Neural crest cell (in vitro differentiated cells): ENCODE measurements around the gene CCDC57. TPM values are rescaled to one million over a fixed set of nuclear protein-coding genes. Genes with fewer than 3 reads are reported as not detected.

ENCODE experiments used
- DNase-seq: peaks from one replicate; pipeline ENCODE4 v3.0.0; 2021; ENCODE audit warnings: low read depth, mixed read lengths, low spot score
- H3K27ac Mint-ChIP-seq: one replicate; pipeline ENCODE4 v1.8.0; 2021; ENCODE audit warnings: mild to moderate bottlenecking, mixed read lengths; ENCODE audit not compliant: unreplicated experiment
- H3K27me3 Mint-ChIP-seq: 2 replicates; pipeline ENCODE4 v1.8.0; 2021; ENCODE audit warnings: low read depth, mild to moderate bottlenecking, mixed read lengths
- H3K36me3 Mint-ChIP-seq: 2 replicates; pipeline ENCODE4 v1.8.0; 2021; ENCODE audit warnings: low read depth, mild to moderate bottlenecking, mixed read lengths
- H3K4me1 Mint-ChIP-seq: 2 replicates; pipeline ENCODE4 v1.8.0; 2021; ENCODE audit warnings: mixed read lengths
- H3K4me3 Mint-ChIP-seq: one replicate; pipeline ENCODE4 v1.8.0; 2021; ENCODE audit warnings: mild to moderate bottlenecking, mixed read lengths
- H3K9me3 Mint-ChIP-seq: 2 replicates; pipeline ENCODE4 v1.8.0; 2021; ENCODE audit warnings: mixed read lengths
- total RNA-seq: library from RNA; stranded (reverse); gene quantifications from 2 replicates; pipeline ENCODE4 v1.2.1, GENCODE V29; 2021
- TF ChIP-seq, protein P1 (sequence below): fragments of 200-600 bp; sonication (generic); conservative IDR thresholded peaks from 2 replicates; pipeline ENCODE4 v1.5.0; 2021; ENCODE audit warnings: antibody characterized with exemption, mild to moderate bottlenecking

The CCDC57 gene
- total RNA-seq, 1 donor from 2014 or later = 47.5 TPM

DNA sequence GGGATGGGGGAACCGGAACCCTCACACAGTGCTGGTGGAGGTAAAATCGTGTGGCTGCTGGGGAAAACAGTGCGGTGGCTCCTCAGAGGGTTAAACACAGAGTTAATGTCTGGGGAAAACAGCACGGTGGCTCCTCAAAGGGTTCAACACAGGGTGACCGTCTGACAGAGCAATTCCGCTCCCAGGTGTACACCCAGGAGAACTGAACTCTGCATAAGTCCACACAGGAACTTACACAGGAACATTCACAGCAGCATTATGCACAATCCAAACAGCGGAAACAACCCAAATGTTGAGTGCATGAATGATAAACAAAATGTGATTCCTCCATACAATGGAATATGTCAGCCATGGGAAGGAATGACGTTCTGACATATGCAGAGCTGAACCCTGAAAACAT is 51.4 kb downstream of the CCDC57 start:
- DNase-seq = no peak
- H3K27me3 Mint-ChIP-seq = no peaks in the 10 kb centered on the region
- TF ChIP-seq, protein P1, sequence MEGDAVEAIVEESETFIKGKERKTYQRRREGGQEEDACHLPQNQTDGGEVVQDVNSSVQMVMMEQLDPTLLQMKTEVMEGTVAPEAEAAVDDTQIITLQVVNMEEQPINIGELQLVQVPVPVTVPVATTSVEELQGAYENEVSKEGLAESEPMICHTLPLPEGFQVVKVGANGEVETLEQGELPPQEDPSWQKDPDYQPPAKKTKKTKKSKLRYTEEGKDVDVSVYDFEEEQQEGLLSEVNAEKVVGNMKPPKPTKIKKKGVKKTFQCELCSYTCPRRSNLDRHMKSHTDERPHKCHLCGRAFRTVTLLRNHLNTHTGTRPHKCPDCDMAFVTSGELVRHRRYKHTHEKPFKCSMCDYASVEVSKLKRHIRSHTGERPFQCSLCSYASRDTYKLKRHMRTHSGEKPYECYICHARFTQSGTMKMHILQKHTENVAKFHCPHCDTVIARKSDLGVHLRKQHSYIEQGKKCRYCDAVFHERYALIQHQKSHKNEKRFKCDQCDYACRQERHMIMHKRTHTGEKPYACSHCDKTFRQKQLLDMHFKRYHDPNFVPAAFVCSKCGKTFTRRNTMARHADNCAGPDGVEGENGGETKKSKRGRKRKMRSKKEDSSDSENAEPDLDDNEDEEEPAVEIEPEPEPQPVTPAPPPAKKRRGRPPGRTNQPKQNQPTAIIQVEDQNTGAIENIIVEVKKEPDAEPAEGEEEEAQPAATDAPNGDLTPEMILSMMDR = no peak
- H3K4me3 Mint-ChIP-seq = no peak overlapping the region
- peaks cover 6% of the 10 kb centered on the region for H3K36me3 Mint-ChIP-seq
- H3K4me1 Mint-ChIP-seq = no peaks in the 10 kb centered on the region
- no peaks in the 10 kb centered on the region for H3K9me3 Mint-ChIP-seq
- no peak overlapping the region for H3K27ac Mint-ChIP-seq

DNA sequence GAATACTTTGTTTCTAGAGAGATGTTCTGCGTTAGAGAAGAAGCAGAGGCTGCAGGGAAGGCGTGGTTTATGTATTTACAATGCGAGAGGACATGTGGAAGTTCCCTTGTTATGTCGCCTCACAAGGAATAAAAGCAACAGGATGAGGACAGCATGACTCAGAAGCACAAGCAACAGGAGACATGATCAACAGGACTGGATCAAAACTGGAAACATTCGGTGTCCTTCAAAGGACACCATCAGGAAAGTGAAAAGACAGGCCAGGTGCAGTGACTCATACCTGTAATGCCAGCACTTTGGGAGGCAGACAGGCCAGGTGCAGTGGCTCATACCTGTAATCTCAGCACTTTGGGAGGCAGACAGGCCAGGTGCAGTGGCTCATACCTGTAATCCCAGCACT is 52.6 kb downstream of the CCDC57 start:
- Mint-ChIP-seq H3K36me3 (peaks cover 6% of the 10 kb centered on the region), H3K9me3 (no peaks in the 10 kb centered on the region), H3K27me3 (no peaks in the 10 kb centered on the region), H3K27ac (no peak overlapping the region), H3K4me3 (no peak overlapping the region), H3K4me1 (no peaks in the 10 kb centered on the region)
- TF ChIP-seq, protein P1 = no peak
- no peak for DNase-seq

DNA sequence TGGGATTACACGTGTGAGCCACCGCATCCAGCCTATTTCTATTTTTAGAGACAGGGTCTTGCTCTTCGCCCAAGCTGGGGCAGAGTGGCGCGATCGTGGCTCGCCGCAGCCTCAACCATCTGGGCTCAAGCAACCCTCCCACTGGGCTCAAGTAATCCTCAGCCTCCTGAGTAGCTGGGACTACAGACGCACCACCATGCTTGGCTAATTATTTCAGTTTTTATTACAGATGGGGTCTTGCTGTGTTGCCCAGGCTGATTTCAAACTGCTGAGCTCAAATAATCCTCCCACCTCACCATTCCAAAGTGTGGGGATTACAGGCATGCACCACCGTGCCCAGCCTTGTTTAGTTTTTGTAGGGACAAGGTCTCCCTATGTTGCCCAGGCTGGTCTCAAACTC is 53.8 kb downstream of the CCDC57 start:
- Mint-ChIP-seq H3K36me3 (peaks cover 4% of the 10 kb centered on the region), H3K4me3 (no peak overlapping the region), H3K27ac (no peak overlapping the region), H3K27me3 (peaks cover 1% of the 10 kb centered on the region), H3K9me3 (no peaks in the 10 kb centered on the region), H3K4me1 (peaks cover 1% of the 10 kb centered on the region)
- TF ChIP-seq, protein P1 = no peak
- DNase-seq = no peak

DNA sequence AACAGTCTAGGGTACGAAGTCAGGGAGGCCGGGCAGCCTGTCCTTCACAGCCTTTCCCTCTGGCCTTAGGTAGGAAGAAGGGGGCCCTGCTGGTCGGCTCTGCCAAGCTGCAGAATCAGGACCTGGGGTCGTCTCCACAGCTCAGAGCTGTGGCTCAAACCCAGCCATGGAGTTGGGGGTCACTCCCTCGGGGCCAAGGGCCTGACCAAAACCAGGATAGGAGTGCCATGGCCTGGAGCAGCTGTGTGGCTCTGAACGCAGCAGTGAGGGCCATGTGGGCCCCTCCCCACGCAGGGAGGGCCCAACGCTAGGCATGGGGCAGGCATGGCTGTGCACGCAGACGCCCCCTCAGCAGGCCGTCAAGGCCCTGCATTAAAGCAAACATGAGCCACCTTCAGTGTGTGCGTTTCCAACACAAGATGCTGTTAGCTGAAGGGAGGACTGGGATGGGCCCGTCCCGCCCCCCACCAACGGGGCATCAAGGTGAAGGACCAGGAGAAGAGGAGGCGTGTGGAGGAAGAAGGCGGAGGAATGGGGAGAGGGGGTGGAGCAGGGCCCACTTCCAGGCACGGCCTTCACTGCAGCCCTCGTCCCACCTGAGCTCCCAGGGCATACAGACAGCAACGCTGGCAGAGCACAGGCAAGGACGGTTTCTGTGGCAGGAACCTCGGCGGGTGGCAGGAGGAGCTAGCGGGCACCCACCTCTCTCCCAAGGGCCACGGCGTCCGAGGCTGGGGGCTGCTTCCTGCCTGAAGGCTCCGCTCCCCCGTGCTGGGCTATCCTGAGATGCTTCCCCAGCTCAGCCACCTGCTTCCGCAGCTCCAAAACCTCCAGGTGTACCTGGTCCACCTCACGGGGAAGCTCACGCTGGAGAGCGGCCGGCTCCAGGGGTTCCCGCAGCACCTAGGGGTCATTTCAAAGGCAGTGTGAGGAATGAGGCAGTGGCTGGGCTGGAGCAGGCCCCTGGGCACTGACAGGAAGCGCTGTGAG is 55.3 kb downstream of the CCDC57 start:
- no peak for DNase-seq
- no peak overlapping the region for H3K4me3 Mint-ChIP-seq
- H3K9me3 Mint-ChIP-seq = no peaks in the 10 kb centered on the region
- peaks cover 3% of the 10 kb centered on the region for H3K27me3 Mint-ChIP-seq
- H3K36me3 Mint-ChIP-seq = peaks cover 4% of the 10 kb centered on the region
- peaks cover 4% of the 10 kb centered on the region for H3K4me1 Mint-ChIP-seq
- TF ChIP-seq, protein P1 = no peak
- H3K27ac Mint-ChIP-seq = peak overlapping the region; percentile 19

DNA sequence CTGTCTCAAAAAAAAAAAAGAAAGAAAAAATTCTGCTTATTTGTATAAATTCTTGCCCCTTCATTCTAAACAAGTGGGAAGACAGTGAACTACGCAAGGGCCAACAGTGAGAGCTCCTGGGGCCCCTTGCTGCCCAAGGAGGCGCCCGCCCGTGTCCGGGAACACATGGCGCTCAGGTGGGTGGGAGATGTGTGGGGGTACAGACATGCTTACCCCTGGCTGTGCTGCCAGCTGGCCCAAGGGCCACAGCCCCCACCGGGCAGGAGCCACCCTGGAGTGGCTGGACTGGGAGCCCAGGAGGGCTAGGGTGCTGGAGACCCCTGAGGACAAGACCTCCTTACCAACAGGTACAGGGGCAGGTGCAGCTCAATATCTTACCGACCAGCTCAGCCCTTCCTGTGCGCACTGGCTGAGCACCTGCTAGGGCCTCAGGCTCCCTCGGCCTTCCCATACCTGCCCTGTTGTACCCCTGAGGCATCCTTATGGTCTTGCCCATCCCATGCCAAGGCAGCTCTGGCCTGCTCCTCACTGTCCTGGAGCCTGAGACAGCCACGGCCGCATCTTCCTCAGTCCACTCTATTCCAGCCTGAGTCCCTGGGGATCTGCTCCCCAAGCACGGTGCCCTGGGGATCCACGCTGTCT is 56.2 kb downstream of the CCDC57 start:
- Mint-ChIP-seq H3K36me3 (peaks cover 4% of the 10 kb centered on the region), H3K27ac (peak overlapping the region; percentile 19)

More for the DNA sequence above, 56.2 kb downstream of the CCDC57 start:
- Mint-ChIP-seq H3K4me3 (no peak overlapping the region), H3K9me3 (no peaks in the 10 kb centered on the region), H3K27me3 (peaks cover 3% of the 10 kb centered on the region), H3K4me1 (peaks cover 4% of the 10 kb centered on the region)
- no peak for DNase-seq
- TF ChIP-seq, protein P1 = no peak
